ENCODE measurements around the gene TRABD2A. TPM values are rescaled to one million over a fixed set of nuclear protein-coding genes. Genes with fewer than 3 reads are reported as not detected.

The TRABD2A gene
- total and polyA plus RNA-seq, 7 donors = 0.16 to 46.4 (median 3.6) TPM

GRCh38 chr2:84821806-84822205, 59.1 kb downstream of the TRABD2A start:
- TF ChIP-seq POLR2A (IDR thresholded peaks at IDR 0.05) (no peak), EP300 (IDR thresholded peaks at IDR 0.05) (no peak), CTCF (IDR thresholded peaks at IDR 0.05) (no peak), POLR2AphosphoS5 (IDR thresholded peaks at IDR 0.05) (no peak)
- H3K27me3 ChIP-seq = no peaks in the 10 kb centered on the region
- H3K4me1 ChIP-seq = no peaks in the 10 kb centered on the region
- H3K4me3 ChIP-seq = no peak overlapping the region
- no peaks in the 10 kb centered on the region for H3K36me3 ChIP-seq
- WGBS, 2 donors = 95 to 96% methylated on average over 7 of the region's 7 CpGs
- no peak for DNase-seq
- H3K9me3 ChIP-seq = no peaks in the 10 kb centered on the region
- intact Hi-C loops (cut with DNase I) = no loop called here
- H3K27ac ChIP-seq = no peak overlapping the region

- Histone ChIP-seq H3K4me1 (no peaks in the 10 kb centered on the region), H3K36me3 (no peaks in the 10 kb centered on the region), H3K9me3 (peaks cover 0 to 1% (median 0%) of the 10 kb centered on the region in 4 donors), H3K27me3 (no peaks in the 10 kb centered on the region), H3K27ac (no peak overlapping the region), H3K4me3 (no peak overlapping the region)
- TF ChIP-seq POLR2AphosphoS5 (IDR thresholded peaks at IDR 0.05) = no peak
- no peak for TF ChIP-seq CTCF (IDR thresholded peaks at IDR 0.05)
- no peak for TF ChIP-seq EP300 (IDR thresholded peaks at IDR 0.05)
- no peak for TF ChIP-seq POLR2A (IDR thresholded peaks at IDR 0.05)
- 62 to 79% methylated on average over 2 of the region's 2 CpGs for WGBS, 2 donors
- intact Hi-C loops (cut with DNase I) = no loop called here
- no peak for DNase-seq
Observed at GRCh38 chr2:84817239-84817655, 63.6 kb downstream of the TRABD2A start.

DNA sequence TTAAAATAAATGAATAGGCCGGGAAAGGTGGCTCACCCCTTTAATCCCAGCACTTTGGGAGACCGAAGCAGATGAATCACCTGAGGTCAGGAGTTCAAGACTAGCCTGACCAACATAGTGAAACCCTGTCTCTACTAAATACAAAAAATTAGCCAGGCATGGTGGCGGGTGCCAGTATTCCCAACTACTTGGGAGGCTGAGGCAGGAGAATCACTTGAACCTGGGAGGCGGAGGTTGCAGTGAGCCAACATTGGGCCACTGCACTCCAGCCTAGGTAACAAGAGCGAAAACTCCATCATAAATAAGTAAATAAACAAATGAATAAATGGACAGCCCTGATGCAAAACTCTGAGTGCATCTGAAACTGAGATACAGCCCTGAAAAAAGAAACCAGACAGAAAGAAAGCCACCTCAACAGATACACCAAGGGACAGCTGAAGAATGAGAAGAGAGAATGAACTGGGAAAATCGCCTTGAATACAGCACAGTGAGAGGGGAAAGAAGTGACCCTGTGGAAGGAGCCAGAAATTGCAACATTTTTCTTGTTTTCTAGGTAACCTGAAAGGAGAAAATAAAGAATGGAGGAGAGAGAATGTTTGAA, 64.4 kb downstream of the TRABD2A start:
- DNase-seq = no peak
- intact Hi-C loops (cut with DNase I) = no loop called here
- Histone ChIP-seq H3K27ac (no peak overlapping the region), H3K27me3 (no peaks in the 10 kb centered on the region), H3K9me3 (peaks cover 0 to 1% (median 0%) of the 10 kb centered on the region in 4 donors), H3K4me3 (no peak overlapping the region), H3K4me1 (no peaks in the 10 kb centered on the region), H3K36me3 (no peaks in the 10 kb centered on the region)
- TF ChIP-seq POLR2AphosphoS5 (IDR thresholded peaks at IDR 0.05) (no peak), POLR2A (IDR thresholded peaks at IDR 0.05) (no peak), EP300 (IDR thresholded peaks at IDR 0.05) (no peak), CTCF (IDR thresholded peaks at IDR 0.05) (no peak)
- 93 to 97% methylated on average over 6 of the region's 6 CpGs for WGBS, 2 donors

GRCh38 chr2:84815146-84815545, 65.7 kb downstream of the TRABD2A start:
- H3K36me3 ChIP-seq = no peaks in the 10 kb centered on the region
- no peak for DNase-seq
- TF ChIP-seq CTCF (IDR thresholded peaks at IDR 0.05) = no peak
- no peak for TF ChIP-seq POLR2A (IDR thresholded peaks at IDR 0.05)
- TF ChIP-seq EP300 (IDR thresholded peaks at IDR 0.05) = no peak
- TF ChIP-seq POLR2AphosphoS5 (IDR thresholded peaks at IDR 0.05) = no peak
- no peaks in the 10 kb centered on the region for H3K27me3 ChIP-seq
- H3K4me3 ChIP-seq = no peak overlapping the region
- intact Hi-C loops (cut with DNase I) = no loop called here
- H3K4me1 ChIP-seq = no peaks in the 10 kb centered on the region
- H3K27ac ChIP-seq = no peak overlapping the region
- WGBS, 2 donors = 81 to 84% methylated on average over 3 of the region's 3 CpGs
- peaks cover 0 to 1% (median 0%) of the 10 kb centered on the region in 4 donors for H3K9me3 ChIP-seq

All from sigmoid colon (tissue), 7 donors.